CD4-positive, alpha-beta T cell treated with Interleukin-2 at 100 ng/mL for 4 hours (primary cell): ENCODE data around the gene POGK.
"Not testable (repeated sequence)": the region's sequence is repeated elsewhere in the genome, so short reads cannot be mapped to it uniquely, and the experiment has no call there.

ENCODE experiments used
- DNase-seq: peaks from one replicate; pipeline ENCODE4 v3.0.0-alpha.2; 2020; ENCODE audit warnings: low spot score

The POGK gene

GRCh38 chr1:166857995-166858394 is 18.7 kb downstream of the POGK start:
- DNase-seq: no peak

GRCh38 chr1:166858726-166859419 is 19.6 kb downstream of the POGK start:
- DNase-seq: no peak

- no peak for DNase-seq
Measured at GRCh38 chr1:166859597-166859996, 20.3 kb downstream of the POGK start.

DNA sequence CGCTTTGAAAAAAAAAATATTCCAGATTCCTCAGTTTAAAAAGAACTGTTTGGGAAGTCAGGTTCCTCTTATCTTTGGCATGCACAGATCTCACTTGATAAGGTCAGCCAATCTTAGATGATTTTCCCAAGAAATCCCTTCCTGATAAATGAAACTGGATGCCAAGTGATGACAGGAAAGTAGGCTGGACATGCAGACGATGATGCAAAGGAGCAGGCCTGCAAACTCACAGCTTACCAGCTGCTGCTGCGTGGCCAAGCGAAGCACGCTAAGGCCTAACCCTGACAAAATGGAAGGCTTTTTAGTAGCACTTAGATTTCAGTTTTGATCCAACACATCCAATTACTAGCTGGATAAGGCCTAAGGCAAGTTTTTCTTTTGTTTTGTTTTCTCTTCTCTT is 26.7 kb downstream of the POGK start:
- no peak for DNase-seq

DNA sequence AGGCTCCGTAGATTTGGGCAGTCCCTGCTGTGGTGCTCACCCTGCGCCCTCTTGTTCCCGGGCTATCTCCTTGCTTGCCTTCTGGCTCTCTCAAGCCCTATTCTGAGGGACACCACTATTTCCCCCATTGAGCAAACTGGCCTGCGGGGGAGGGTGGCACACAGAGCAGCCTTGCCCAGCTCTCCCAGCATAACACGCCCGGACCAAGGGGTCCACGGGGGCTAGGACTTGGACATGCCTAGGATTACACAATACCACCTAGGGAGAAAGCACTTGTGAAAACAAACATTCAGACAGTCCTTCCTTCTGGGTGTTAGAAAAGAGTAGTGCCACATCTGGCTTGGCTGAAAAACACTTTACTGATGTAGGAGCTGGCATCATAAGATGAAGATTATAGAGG is 29.4 kb downstream of the POGK start:
- DNase-seq: no peak

DNA sequence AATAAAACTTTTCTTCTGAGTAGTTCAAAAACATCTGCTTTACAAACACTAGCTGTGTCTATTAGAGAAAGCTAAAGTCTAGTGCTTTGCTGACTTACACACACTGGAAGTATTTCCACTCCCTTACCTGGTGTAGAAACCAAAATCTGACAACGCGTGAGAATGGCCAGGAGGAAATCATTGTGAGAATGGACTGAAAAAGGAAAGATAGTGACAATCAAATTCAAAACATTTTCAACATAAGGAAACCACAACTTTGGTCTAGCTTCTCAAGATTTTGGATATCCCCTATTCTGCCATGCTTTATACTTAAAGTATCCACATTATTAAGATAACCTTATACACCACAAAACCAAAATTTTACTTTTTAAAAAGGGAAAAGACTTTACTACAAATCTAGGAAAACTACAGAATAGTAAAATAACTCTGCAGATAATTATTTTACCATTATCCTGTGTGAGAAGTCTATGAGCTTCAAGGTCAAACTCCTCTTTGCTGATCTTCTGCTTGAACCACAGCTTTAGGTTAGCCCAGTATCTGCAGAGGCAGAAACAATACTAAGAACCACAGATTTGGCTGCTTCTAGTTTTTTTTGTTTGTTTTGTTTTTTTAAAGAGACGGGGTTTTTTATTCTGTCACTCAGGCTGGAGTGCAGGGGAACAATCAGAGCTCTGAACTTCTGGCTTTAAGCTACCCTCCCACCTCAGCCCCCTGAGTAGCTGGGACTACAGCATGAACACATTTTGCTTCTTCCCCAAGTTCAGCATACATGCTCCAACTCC is 30.2 kb downstream of the POGK start:
- no peak for DNase-seq

GRCh38 chr1:166870584-166870983 is 31.3 kb downstream of the POGK start:
- DNase-seq: no peak

GRCh38 chr1:166874464-166874863 is 35.2 kb downstream of the POGK start:
- no peak for DNase-seq

DNA sequence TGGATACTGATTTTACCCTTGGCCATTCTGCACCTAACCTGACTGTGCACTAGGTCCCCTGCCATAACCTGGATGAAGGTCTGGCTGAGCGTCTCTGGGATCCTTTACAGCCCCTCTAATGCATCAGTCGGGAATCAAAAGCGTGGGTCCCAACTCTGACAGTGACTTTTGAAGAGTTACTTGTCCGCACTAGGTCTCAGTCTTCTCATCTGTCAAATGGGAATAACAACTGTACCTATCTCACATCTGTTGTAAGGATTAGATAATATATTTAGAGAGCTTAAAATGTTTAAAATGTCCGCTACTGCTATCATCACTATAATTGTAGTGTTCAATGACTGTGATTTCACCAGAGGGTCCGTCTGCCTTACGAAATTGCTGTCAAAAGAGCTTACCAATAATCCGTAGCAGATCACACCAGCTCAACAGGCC is 36.0 kb downstream of the POGK start:
- DNase-seq: no peak

DNA sequence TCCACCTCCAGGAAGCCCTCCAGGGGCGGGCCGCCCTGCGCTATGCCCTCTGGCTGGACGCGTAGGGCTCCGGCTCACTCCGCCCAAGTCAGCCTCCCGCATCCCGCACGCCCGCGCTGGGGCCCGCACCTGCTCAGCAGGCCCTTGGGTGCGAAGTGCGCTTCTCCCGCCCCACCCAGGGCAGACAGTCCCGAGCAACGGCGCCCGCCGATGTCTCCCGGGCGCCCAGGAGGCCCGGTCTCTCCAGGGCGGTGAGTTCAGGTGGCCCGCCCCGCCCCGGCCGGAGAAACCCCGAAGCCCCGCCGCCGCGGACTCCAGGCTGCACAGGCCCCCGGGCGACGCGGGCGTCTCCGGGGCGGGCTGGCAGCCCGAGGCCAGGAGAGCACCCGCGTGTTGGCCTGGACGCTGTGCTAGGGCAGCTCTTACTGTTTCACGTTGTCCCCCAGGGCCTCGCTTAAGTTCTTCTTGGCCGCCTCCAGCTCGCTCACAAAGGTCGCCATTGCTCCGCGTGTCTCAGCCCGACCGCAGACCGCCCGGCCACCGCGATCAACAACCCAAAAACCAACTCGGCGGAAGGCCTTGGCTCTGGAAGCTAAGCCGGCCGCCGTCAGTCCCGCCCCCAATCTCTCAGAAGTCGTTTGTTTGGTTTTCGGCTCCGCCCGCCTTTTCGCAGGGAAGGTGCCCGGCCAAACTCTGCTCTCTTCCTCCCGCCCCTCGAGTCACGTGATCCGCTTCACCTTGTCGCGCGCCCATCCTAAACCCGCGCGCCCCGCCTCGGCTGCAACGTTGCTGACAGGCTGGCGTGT is 36.7 kb downstream of the POGK start, which contains the start of gene TADA1:
TADA1 (minus strand) TSS at position 531 of the 806 bp plus-strand sequence; CDS start at position 500, 31 bp downstream.
- DNase-seq: peak; percentile 98

GRCh38 chr1:166876540-166876838 is 37.2 kb downstream of the POGK start:
- DNase-seq: no peak

GRCh38 chr1:166878173-166878917 is 39.1 kb downstream of the POGK start:
- not testable (repeated sequence) for DNase-seq

- DNase-seq: no peak
Measured at GRCh38 chr1:166882893-166883292, 43.6 kb downstream of the POGK start.

DNA sequence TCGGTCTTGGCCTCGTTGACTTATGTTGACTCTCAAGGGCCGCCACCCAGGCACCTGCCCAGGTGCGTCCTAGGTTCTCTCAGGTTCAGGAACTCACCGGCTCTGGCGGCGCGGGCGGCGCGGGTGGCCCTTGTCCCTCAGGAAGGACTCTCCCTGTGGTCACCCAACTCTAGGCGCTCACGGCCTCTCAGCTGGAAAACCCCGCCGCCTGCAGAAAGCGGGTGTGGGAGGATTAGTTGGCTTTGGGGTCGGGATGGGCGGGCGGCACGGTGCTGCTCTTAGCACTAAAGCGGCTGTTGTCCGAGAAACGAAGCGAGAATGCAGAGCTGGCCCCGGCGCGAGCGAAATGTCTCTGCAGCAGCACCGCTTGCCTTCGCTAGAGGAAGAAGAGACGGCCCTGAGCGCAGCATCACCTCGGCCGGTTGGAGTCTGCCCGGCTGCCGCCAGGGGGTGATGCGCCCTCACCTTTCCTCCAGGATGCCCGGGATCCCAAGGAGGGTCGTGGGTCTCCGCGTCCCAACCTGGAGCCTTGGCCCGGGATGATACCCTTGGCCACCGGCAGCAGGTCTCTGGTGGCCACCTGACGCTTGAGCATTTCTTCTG is 44.9 kb downstream of the POGK start:
- DNase-seq: peak; percentile 15

DNA sequence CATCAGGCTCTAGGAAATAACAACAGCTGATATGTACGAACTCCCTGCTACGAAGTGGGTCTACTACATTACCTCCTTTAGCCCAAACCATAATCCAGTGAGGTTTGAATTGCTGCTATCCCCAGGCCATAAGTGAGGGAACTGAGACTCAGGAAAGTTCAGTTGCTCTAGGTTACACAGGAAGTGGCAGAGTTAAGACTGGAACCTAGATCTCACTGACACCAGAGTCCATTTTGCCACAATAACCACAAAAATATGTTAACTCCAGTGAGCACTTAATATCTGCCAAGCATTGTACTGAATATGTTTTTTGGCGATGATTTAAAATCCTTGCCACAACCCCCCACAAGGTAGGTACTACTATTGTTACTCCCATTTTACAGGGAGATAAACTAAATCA is 45.7 kb downstream of the POGK start:
- no peak for DNase-seq

DNA sequence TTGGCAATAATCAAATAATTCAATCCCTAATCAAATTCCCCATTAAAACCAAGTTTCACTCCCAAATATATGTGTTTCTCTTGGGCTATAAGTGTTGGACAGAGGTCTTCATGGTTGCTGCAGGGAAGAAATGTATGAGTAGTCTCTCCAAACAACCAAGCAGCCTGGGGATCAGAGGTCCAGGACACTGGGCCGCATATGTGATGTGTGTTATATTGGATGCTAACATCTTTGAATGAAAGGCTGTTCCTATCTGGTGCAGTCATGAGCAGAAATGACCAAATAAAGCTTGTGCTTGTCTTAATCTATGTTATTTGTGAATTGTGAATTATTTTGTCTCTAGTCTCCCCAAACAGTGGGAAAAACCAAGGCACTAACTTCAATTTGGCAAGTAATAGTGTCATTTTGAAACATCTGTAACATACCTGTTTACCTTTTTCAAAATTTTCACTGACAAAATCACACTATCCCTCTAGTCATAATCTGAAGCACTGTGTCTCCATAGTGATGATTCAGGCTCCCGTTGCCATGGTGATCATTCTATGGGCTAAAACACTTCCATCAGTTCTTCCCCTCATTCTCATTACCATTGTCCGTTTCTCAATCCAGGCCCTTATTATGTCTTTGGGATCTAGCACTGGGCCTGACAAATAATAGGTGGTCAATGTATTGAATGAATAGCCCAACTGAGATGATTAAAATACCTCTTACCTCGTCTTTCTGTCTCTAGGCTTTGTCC is 49.3 kb downstream of the POGK start:
- DNase-seq: no peak

- DNase-seq: no peak
Measured at GRCh38 chr1:166889776-166890175, 50.5 kb downstream of the POGK start.

- no peak for DNase-seq
Measured at GRCh38 chr1:166895766-166896165, 56.5 kb downstream of the POGK start.

GRCh38 chr1:166899769-166900168 is 60.5 kb downstream of the POGK start:
- DNase-seq: no peak

DNA sequence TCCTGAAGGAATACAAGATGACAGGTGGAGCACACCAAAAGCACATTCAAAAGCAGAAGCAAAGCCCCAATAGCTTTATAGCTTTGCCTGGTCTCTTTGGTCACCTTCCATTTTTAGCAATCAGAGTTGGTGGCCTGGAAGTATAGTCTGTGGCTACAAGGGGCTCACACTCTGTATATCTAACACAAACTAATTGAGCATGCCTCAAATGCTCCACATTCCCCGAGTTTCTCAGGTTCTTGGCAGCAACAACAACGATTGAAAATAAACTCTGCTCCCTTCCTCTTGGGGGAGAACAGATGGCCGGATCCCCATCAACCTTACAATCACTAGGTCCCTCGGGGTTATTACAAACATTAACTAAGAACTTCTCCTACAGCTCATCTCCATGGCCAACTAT is 61.7 kb downstream of the POGK start:
- no peak for DNase-seq

GRCh38 chr1:166902279-166902678 is 63.0 kb downstream of the POGK start:
- peak; percentile 0 for DNase-seq
